Esophagus mucosa (tissue), 1 donor: Measurements from ENCODE around the gene CD248. TPM values are rescaled to one million over a fixed set of nuclear protein-coding genes. Genes with fewer than 3 reads are reported as not detected.
A peak's percentile ranks its signal among the peaks of the same experiment; 100 is the strongest.
"Not testable (repeated sequence)": the region's sequence is repeated elsewhere in the genome, so short reads cannot be mapped to it uniquely, and the experiment has no call there.

Experiments
- ATAC-seq: fragments of 200-7000 bp; cut with Tn5 transposase; one replicate; pipeline ENCODE4 v1.9.1; 2020
- total RNA-seq: library from RNA; stranded (reverse); gene quantifications from one replicate; pipeline ENCODE4 v1.2.4, GENCODE V29; 2023
- donor health status: DM: yes; HTN: yes; CAD: no.

Gene CD248
- total RNA-seq, 1 donor from 2014 or later, result 4.0 TPM

- peak; percentile 94 for ATAC-seq
Observed at GRCh38 chr11:66288671-66289547, 27.9 kb downstream of the CD248 start, which contains the start of gene YIF1A. Gene YIF1A (minus strand): TSS chr11:66289143. CDS start chr11:66288985, 158 bp downstream.

GRCh38 chr11:66287889-66288670 lies 28.8 kb downstream of the CD248 start:
- no peak for ATAC-seq

GRCh38 chr11:66287211-66287888 lies 29.5 kb downstream of the CD248 start:
- ATAC-seq, result no peak

GRCh38 chr11:66286699-66287098 lies 30.1 kb downstream of the CD248 start:
- ATAC-seq, result no peak

GRCh38 chr11:66285250-66285947 lies 31.4 kb downstream of the CD248 start:
- ATAC-seq, result no peak

- ATAC-seq, result no peak
Observed at GRCh38 chr11:66284526-66285078, 32.2 kb downstream of the CD248 start.

- ATAC-seq, result no peak
Observed at GRCh38 chr11:66283461-66284105, 33.3 kb downstream of the CD248 start.

GRCh38 chr11:66282468-66283455 lies 34.1 kb downstream of the CD248 start:
- peak; percentile 87 for ATAC-seq

GRCh38 chr11:66281776-66282467 lies 34.9 kb downstream of the CD248 start:
- no peak for ATAC-seq

GRCh38 chr11:66281001-66281400 lies 35.8 kb downstream of the CD248 start:
- no peak for ATAC-seq

GRCh38 chr11:66280428-66280827 lies 36.4 kb downstream of the CD248 start:
- no peak for ATAC-seq

- ATAC-seq, result no peak
Observed at GRCh38 chr11:66279092-66279734, 37.6 kb downstream of the CD248 start.

GRCh38 chr11:66278363-66279091 lies 38.3 kb downstream of the CD248 start:
- no peak for ATAC-seq

GRCh38 chr11:66277471-66278362 lies 39.1 kb downstream of the CD248 start, which contains the start of gene CNIH2:
Gene CNIH2 (plus strand): TSS chr11:66278175. CDS start chr11:66278457, 282 bp downstream.
- no peak for ATAC-seq

- ATAC-seq, result not testable (repeated sequence)
Observed at GRCh38 chr11:66277064-66277463, 39.8 kb downstream of the CD248 start.

- ATAC-seq, result not testable (repeated sequence)
Observed at GRCh38 chr11:66276619-66277018, 40.2 kb downstream of the CD248 start.
